Liver (tissue), 9 donors: ENCODE results near the gene CIB4. TPM values are rescaled to one million over a fixed set of nuclear protein-coding genes. Genes with fewer than 3 reads are reported as not detected.

Experiments used
- DNase-seq: peaks from one replicate; pipeline ENCODE4 v3.0.0-alpha.2; 2017; ENCODE audit warnings: low spot score
- H3K27ac ChIP-seq, 2 donors: one replicate each; pipeline ENCODE4 v1.7.0; 2013; ENCODE audit warnings: inconsistent platforms in 2 of 2, low read length in 2 of 2, control low read depth in 1 of 2, low read depth in 1 of 2, mild to moderate bottlenecking in 1 of 2
- H3K27me3 ChIP-seq, 4 donors: one replicate each; pipeline versions ENCODE4 v1.6.1 to v1.7.0; 2013; ENCODE audit warnings: low read length in 3 of 4, inconsistent platforms in 1 of 4, mild to moderate bottlenecking in 1 of 4, moderate library complexity in 1 of 4; ENCODE audit not compliant: control insufficient read depth in 4 of 4, insufficient read depth in 4 of 4
- H3K36me3 ChIP-seq, 4 donors: one replicate each; pipeline versions ENCODE4 v1.6.1 to v1.7.0; 2013; ENCODE audit warnings: low read length in 3 of 4, mild to moderate bottlenecking in 3 of 4, low read depth in 1 of 4, moderate library complexity in 1 of 4; ENCODE audit not compliant: control insufficient read depth in 4 of 4, insufficient read depth in 3 of 4
- H3K4me1 ChIP-seq, 4 donors: one replicate each; pipeline versions ENCODE4 v1.6.1 to v1.7.0; 2013; ENCODE audit warnings: low read length in 3 of 4, mild to moderate bottlenecking in 3 of 4, moderate library complexity in 1 of 4; ENCODE audit not compliant: control insufficient read depth in 4 of 4, insufficient read depth in 4 of 4
- H3K4me3 ChIP-seq, 3 donors: one replicate each; pipeline versions ENCODE4 v1.6.1 to v1.7.0; 2013; ENCODE audit warnings: low read length in 3 of 3, control low read depth in 1 of 3, low read depth in 1 of 3, mild to moderate bottlenecking in 1 of 3
- H3K9ac ChIP-seq, 2 donors: one replicate each; pipeline ENCODE4 v1.7.0; 2013; ENCODE audit warnings: low read length in 2 of 2, mild to moderate bottlenecking in 2 of 2, moderate library complexity in 2 of 2, control low read depth in 1 of 2, low read depth in 1 of 2
- H3K9me3 ChIP-seq, 4 donors: one replicate each; pipeline versions ENCODE4 v1.6.1 to v1.7.0; 2013; ENCODE audit warnings: low read length in 3 of 4; ENCODE audit not compliant: control insufficient read depth in 4 of 4
- ATF3 ChIP-seq: IDR thresholded peaks from 2 replicates; pipeline ENCODE4 v1.6.1; 2016; ENCODE audit warnings: antibody characterized with exemption
- CTCF ChIP-seq: fragments of 150-350 bp; IDR thresholded peaks from 2 replicates; pipeline ENCODE4 v1.5.1; 2017; ENCODE audit warnings: improper control_type of control experiment, low read depth, low read length; ENCODE audit not compliant: missing input control
- EGR1 ChIP-seq, 2 donors: IDR thresholded peaks; 2 replicates each; pipeline ENCODE4 v1.6.1; 2016 to 2018; ENCODE audit warnings: antibody characterized with exemption in 2 of 2, low read depth in 2 of 2
- FOXA1 ChIP-seq: IDR thresholded peaks from 2 replicates; pipeline ENCODE4 v1.6.1; 2016; ENCODE audit warnings: antibody characterized with exemption
- FOXA2 ChIP-seq: IDR thresholded peaks from 2 replicates; pipeline ENCODE4 v1.6.1; 2016; ENCODE audit warnings: antibody characterized with exemption
- GABPA ChIP-seq, 2 donors: IDR thresholded peaks in 1 of 2; conservative IDR thresholded peaks in 1 of 2; 2 replicates each; pipeline ENCODE4 v1.6.1; 2016; ENCODE audit warnings: antibody characterized with exemption in 2 of 2, mild to moderate bottlenecking in 1 of 2, moderate library complexity in 1 of 2
- HNF4A ChIP-seq, 2 donors: conservative IDR thresholded peaks; 2 replicates each; pipeline ENCODE4 v1.6.1; 2016; ENCODE audit warnings: antibody characterized with exemption in 2 of 2, mild to moderate bottlenecking in 2 of 2
- JUND ChIP-seq, 2 donors: IDR thresholded peaks; 2 replicates each; pipeline ENCODE4 v1.6.1; 2016; ENCODE audit warnings: antibody characterized with exemption in 2 of 2
- MAX ChIP-seq: IDR thresholded peaks from 2 replicates; pipeline ENCODE4 v1.6.1; 2016; ENCODE audit warnings: antibody characterized with exemption
- NR2F2 ChIP-seq: IDR thresholded peaks from 2 replicates; pipeline ENCODE4 v1.6.1; 2016; ENCODE audit warnings: antibody characterized with exemption
- RAD21 ChIP-seq, 2 donors: IDR thresholded peaks; 2 replicates each; pipeline ENCODE4 v1.6.1; 2016; ENCODE audit warnings: antibody characterized with exemption in 2 of 2, mild to moderate bottlenecking in 2 of 2
- REST ChIP-seq: IDR thresholded peaks from 2 replicates; pipeline ENCODE4 v1.6.1; 2016; ENCODE audit warnings: antibody characterized with exemption, mild to moderate bottlenecking
- RXRA ChIP-seq, 2 donors: IDR thresholded peaks; 2 replicates each; pipeline ENCODE4 v1.6.1; 2017 to 2018; ENCODE audit warnings: antibody characterized with exemption in 2 of 2, mild to moderate bottlenecking in 1 of 2
- SP1 ChIP-seq: IDR thresholded peaks from 2 replicates; pipeline ENCODE4 v1.6.1; 2018; ENCODE audit warnings: antibody characterized with exemption, mild to moderate bottlenecking
- TAF1 ChIP-seq: conservative IDR thresholded peaks from 2 replicates; pipeline ENCODE4 v1.6.1; 2016; ENCODE audit warnings: antibody characterized with exemption, mild to moderate bottlenecking
- YY1 ChIP-seq: IDR thresholded peaks from 2 replicates; pipeline ENCODE4 v1.6.1; 2016; ENCODE audit warnings: antibody characterized with exemption, mild to moderate bottlenecking
- ZBTB33 ChIP-seq: IDR thresholded peaks from 2 replicates; pipeline ENCODE4 v1.6.1; 2016; ENCODE audit warnings: antibody characterized with exemption
- WGBS: extraction: QIAGEN DNeasy Blood & Tissue Kit; methylation state at CpG from one replicate; pipeline ENCODE4 v1.1.7; 2013; 5-methylcytosine and 5-hydroxymethylcytosine counted together
- polyA plus RNA-seq, 2 donors: library from polyadenylated mRNA; stranded (reverse) in 1 of 2; unstranded in 1 of 2; fragments of 200-250 nt in 1 of 2; fragments of >200 nt in 1 of 2; fragmentation: Nextera tagmentation in 1 of 2; extraction: Ambion mirVana in 1 of 2; gene quantifications; one replicate each; pipeline versions ENCODE4 v1.2.1 to v1.2.3, GENCODE V29; 2013 to 2015
- total RNA-seq, 2 donors: library from RNA; depleted of rRNA; stranded (reverse); fragments of >200 nt; gene quantifications; one replicate each; pipeline ENCODE4 v1.2.3, GENCODE V29; 2014
- donor health status: healthy.
- donor health status: healthy.
- donor health status: healthy.
- donor health status: healthy.
- donor health status: healthy.

The CIB4 gene
- total and polyA plus RNA-seq, 4 donors = not detected

GRCh38 chr2:26563686-26564085, 77.5 kb downstream of the CIB4 start:
- no peak overlapping the region for H3K27ac ChIP-seq
- no peaks in the 10 kb centered on the region for H3K9me3 ChIP-seq
- DNase-seq = no peak
- H3K4me3 ChIP-seq = no peak overlapping the region
- TF ChIP-seq EGR1 (IDR thresholded peaks at IDR 0.05; ENCODE audit: low read depth in 2 of 2) (no peak), HNF4A (conservative IDR thresholded peaks at IDR 0.05) (no peak), REST (no peak), FOXA2 (no peak), ZBTB33 (no peak), SP1 (no peak), TAF1 (no peak), JUND (IDR thresholded peaks at IDR 0.05) (no peak), ATF3 (no peak), RAD21 (IDR thresholded peaks at IDR 0.05) (no peak), GABPA (IDR thresholded peaks at IDR 0.05 in 1 of 2, conservative IDR thresholded peaks at IDR 0.05 in 1 of 2) (no peak), CTCF (no peak), MAX (no peak), FOXA1 (no peak), RXRA (IDR thresholded peaks at IDR 0.05) (no peak), NR2F2 (no peak), YY1 (no peak)
- no peak overlapping the region for H3K9ac ChIP-seq
- peaks cover 0 to 5% (median under 1%) of the 10 kb centered on the region in 4 donors for H3K27me3 ChIP-seq
- 88% methylated on average over 5 of the region's 5 CpGs for WGBS
- H3K36me3 ChIP-seq = no peaks in the 10 kb centered on the region
- H3K4me1 ChIP-seq = peaks cover 0 to 13% (median 10%) of the 10 kb centered on the region in 4 donors
